Measurements from ENCODE around the gene CACNA1E.
"Not testable (repeated sequence)": the region's sequence is repeated elsewhere in the genome, so short reads cannot be mapped to it uniquely, and the experiment has no call there.

CACNA1E gene

GRCh38 chr1:181517181-181517875, 34.0 kb downstream of the CACNA1E start:
- DNase-seq (ENCODE audit: low read depth) = no peak

DNA sequence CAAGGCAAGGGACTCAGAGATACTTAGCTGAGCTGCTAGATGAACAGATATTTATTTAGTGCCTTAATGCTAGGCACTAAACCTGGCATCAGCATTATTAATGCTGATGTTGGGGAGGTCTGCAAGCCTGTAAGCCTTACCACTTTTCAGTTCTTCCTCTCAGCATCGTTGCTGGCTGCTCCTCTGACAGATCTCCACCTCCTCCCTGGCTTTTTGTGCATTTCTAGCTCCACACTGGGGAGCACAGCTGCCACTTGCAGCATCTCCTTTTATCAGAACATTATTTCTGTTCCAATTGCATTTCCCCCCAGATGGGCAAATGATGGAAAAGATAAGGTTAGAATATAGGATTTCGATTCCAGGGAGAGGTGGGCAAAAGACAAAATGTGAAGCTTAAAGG, 34.8 kb downstream of the CACNA1E start:
- no peak for DNase-seq (ENCODE audit: low read depth)

DNA sequence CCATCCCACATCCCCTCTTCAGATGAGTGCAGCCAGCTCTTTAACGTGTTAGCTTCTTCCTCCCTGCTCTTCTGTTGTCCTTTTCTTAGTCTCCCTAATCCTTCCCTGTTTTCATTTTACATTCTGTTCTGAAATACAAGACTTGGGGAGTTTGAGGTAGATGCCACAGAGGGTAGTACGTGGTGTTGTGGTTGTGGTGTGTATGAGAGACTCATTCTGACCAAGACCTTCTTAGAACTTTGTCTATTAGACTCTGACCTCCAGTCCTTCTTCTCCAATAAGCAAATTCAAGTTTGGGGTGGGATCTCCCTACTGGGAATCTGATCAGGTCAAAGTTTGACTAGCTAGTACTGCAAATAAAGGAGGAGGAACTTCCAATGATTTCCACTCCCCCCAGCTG, 39.5 kb downstream of the CACNA1E start:
- DNase-seq (ENCODE audit: low read depth) = no peak

DNA sequence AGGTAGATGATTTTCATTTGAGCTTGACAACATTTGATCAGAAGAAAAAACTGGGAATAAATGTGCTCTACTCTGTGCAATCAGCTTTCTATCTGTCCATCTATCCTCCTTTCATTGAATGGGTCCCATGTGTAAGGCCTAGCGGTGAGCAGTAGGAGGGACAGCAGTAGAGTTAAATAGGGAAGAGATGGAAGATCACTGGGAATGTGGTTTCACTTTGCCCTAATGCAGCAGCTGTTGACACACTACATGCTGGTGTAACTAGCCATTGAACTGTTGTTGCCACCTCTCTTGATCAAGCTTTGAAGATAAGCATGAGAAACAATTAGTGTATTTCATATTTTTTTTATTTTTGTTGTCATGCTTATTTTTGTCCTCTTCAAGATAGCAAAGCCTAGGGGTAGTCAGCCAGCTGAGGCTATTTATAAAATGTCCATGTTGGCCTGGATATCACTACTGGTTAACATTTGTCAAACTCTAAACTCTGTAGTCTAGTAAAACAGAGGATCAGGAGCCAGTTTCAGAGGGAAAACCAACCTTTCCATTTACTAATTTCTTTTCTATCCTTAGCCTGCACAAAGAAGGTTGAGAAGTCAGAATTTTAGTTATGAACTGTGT, 41.9 kb downstream of the CACNA1E start:
- no peak for DNase-seq (ENCODE audit: low read depth)

DNA sequence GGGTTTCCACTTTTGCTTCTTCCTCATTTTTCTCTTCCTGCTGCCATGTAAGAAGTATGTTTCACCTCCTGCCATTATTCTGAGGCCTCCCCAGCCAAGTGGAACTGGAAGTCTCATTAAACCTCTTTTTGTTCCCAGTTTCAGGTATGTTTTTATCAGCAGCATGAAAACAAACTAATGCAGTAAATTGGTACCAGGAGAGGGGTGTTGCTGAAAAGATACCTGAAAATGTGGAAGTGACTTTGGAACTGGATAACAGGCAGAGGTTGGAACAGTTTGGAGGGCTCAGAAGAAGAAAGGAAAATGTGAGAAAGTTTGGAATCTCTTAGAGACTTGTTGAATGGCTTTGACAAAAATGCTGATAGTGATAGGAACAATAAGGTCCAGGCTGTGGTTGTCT, 44.9 kb downstream of the CACNA1E start:
- not testable (repeated sequence) for DNase-seq (ENCODE audit: low read depth)

DNA sequence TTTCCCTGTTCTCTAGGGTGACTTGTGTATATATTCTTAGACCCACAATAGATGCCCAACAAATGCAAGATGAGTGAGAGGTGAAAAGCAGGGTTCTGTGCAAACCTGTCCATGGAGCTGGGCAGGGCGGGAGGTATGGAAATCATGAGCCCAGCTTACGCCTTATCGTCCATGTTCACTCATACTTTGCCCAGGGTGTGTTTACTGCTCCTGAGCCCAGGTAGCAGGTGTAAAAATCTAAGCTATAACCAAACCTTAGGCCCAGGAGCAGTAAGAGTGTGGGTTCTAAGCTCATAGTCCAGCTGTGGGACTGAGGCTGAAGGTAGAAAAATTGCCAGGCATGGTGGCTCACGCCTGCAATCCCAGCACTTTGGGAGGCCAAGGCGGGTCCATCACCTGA, 48.1 kb downstream of the CACNA1E start:
- DNase-seq (ENCODE audit: low read depth) = no peak

DNA sequence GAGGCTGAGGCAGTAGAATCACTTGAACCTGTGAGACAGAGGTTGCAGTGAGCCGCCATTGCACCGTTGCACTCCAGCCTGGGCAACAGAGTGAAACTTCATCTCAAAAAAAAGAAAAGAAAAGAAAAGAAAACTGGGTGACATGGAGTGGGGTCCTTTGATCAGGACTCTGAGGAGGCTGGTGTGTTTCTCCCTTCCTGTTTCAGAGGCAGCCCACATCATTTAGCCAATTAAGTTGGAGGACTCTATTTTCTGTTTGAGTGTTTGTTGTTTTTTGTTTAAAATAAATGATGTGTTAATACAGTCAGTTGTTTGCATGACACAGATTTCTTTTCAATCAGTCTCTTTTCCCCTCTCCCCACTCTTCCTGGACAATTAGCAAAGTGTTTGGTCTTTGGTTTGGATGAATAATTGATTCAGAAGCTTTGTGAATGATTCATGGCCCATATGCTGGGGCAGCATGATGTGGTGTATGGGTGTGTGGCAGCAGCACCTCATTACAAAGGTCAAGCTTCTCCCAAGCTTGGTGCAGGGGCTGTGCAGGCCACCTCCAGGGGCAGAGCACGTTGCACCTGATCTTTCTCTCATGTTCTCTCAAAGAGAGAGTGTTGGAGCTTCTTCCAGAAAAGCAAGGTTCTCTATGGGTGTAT, 48.8 kb downstream of the CACNA1E start:
- DNase-seq (ENCODE audit: low read depth) = no peak

- DNase-seq (ENCODE audit: low read depth) = no peak
Observed at GRCh38 chr1:181538836-181539235, 55.5 kb downstream of the CACNA1E start.

DNA sequence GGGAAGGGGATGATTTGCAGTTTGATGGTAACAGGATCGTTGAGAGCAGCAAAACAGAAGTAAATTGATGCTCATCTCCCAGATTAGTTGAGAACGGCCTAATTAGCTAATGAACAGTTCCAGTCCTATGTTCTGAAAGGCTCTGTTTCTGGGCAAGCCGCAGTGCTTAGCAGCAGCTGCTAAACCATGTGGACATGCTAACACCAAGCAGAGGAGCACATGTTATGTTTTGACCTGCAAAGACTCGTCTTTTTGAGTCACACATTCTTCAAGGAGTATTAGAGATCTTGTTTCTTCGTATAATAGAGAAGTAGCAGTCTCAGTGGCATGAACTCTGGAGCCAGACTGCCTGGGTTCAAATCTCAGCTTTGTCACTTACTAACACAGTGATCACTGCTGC, 58.1 kb downstream of the CACNA1E start:
- no peak for DNase-seq (ENCODE audit: low read depth)

GRCh38 chr1:181541947-181542346, 58.6 kb downstream of the CACNA1E start:
- DNase-seq (ENCODE audit: low read depth) = no peak

- not testable (repeated sequence) for DNase-seq (ENCODE audit: low read depth)
Observed at GRCh38 chr1:181542406-181542805, 59.1 kb downstream of the CACNA1E start.

DNA sequence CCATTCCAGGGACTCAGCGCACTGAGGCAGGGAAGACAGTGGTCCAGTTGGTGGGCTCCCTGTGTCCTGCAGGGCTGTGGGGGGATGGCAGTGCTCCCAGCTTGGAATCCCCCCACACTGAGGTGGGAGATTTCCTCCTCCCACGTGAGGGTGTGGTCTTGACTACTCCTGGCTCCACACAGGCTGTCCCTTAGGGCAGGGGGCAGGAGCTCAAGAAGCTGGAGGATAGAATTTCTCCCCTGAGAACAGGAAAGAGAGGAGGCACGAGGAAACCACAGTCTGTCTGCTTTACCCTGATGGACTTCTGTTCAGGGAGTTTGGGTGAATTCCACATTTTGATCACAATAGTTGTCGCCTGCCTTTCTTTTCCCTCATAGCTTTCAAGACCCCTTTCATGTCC, 62.1 kb downstream of the CACNA1E start:
- no peak for DNase-seq (ENCODE audit: low read depth)

- DNase-seq (ENCODE audit: low read depth) = no peak
Observed at GRCh38 chr1:181548497-181548896, 65.2 kb downstream of the CACNA1E start.

DNA sequence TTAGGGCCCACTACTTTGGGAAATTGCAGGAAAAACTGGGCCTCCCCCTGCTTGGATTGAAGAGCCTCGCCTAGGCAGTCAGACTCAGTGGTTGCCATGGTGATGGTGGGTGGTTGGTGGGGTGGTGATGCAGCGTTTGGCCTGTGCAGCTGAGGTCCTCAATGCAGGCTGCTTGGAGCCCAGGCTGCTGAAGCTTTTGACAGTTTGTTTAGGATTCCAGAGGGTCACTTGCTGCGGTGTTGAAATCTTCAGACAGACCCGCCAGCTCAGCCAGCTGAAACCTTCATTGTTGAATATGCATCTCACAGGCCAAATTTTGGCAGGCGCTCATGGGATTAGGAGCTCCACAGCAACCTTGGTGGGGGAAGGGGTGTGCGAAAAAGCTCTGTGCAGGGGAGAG, 67.9 kb downstream of the CACNA1E start:
- DNase-seq (ENCODE audit: low read depth) = no peak

DNA sequence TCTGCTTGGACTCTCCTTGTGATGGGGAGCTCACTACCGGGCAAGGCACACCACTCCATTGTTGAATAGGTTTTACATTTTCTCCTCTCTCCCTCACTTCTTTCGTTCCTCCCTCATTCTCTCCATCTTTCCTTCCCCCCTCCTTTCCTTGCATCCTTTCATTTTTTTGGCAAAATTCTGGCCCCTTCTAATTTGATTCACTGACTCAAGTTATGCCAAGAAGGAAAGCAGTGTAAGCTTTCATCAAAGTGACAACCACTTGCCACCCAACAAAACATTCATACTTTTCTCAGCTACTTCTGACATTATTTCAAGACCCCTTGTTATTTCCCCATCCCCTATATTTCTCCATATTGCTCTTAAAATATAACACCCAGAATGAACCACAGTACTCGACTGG, 68.4 kb downstream of the CACNA1E start:
- no peak for DNase-seq (ENCODE audit: low read depth)

DNA sequence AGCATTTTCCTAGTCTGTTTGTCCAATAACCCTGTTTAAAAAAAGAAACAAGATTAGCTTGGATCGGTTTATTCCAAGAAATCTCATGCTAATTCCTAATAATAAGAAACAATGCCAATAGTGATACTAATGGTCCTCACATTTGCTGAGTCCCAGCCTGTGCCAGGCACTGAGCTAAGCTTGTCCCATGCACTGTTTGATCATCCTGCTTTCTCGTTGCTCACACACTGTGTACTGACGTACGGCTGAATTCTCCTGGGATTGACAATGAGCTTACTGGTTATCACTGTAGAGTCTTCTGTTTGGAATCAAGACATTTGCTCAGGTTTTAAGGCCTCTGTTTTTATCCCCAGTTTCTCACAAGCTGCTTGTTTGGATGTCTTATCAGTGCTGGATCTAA, 71.1 kb downstream of the CACNA1E start:
- no peak for DNase-seq (ENCODE audit: low read depth)

DNA sequence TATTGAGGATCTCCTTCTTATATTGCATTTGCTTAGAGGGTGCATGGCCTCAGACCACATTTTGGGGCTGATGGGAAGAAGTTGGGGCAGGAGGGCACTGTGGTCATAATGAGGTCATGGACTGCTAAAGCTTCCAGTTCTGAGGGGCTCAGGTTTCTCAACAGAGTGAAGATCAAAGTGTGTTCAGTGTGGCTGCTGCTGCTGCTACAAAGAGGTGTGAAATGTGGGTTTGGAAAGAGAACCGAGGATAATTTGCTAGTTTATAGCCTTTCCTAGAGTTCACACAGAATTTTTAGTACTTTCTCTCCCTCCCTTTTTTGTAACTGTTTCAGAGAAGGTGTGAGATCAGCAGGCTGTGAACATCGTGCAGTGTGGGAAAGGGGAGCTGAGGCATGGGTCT, 73.3 kb downstream of the CACNA1E start:
- DNase-seq (ENCODE audit: low read depth) = no peak

GRCh38 chr1:181557313-181557712, 74.0 kb downstream of the CACNA1E start:
- DNase-seq (ENCODE audit: low read depth) = no peak

DNA sequence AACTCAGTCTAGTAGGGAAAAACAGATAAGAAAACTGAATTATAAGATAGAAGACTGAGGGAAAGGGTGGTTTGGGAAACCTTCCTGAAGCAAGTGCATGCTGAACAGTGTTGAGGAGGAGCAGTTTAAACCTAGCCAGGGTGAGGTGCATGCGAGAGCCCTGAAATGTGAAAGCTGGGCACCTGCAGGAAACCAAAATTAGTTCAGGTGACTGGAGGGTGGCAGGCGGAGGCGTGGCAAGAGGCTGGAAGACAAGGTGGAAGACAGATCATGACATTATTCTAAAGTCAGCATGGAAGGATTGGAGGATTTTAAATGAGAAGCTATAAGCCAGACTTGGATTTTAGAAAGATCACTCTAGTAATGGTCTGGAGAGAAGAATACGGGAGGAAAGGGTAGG, 75.1 kb downstream of the CACNA1E start:
- DNase-seq (ENCODE audit: low read depth) = no peak

GRCh38 chr1:181559142-181559541, 75.8 kb downstream of the CACNA1E start:
- DNase-seq (ENCODE audit: low read depth) = no peak

- DNase-seq (ENCODE audit: low read depth) = no peak
Observed at GRCh38 chr1:181562395-181562794, 79.1 kb downstream of the CACNA1E start.

- no peak for DNase-seq (ENCODE audit: low read depth)
Observed at GRCh38 chr1:181568736-181569135, 85.4 kb downstream of the CACNA1E start.

DNA sequence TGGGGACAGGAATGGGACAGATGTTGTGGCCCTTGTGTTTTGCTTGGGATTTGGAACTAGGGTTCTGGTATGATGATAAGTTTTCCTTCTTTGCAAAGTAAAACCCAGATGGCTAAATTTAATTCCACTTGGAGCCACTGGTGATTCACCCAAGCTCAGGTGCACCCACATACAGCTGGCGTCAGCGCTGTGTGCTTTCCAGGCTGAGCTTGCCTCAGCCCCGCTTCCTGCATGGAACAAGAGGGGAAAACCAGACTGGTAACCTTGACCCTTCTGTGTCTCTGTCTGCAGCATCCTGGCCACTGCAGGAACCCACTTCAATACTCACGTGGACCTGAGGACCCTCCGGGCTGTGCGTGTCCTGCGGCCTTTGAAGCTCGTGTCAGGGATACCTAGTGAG, 94.2 kb downstream of the CACNA1E start:
- no peak for DNase-seq (ENCODE audit: low read depth)

- no peak for DNase-seq (ENCODE audit: low read depth)
Observed at GRCh38 chr1:181583598-181583997, 100.3 kb downstream of the CACNA1E start.
